Measurements from ENCODE around the gene KDM8. TPM values are rescaled to one million over a fixed set of nuclear protein-coding genes. Genes with fewer than 3 reads are reported as not detected.

KDM8 gene
- total and polyA plus RNA-seq, 9 of the 15 experiments (the other 6 are each of a cell fraction or from before 2014, with no cell fraction given), result 0.61 to 9.1 (median 5.4) TPM

- TF ChIP-seq ZNF79 (CRISPR knock-in tag; IDR thresholded peaks at IDR 0.05; ENCODE audit: low read depth) (0 out of 2 replicates have a peak, but pooled peaks have one; percentile 18), KDM4B (IDR thresholded peaks at IDR 0.05; ENCODE audit: borderline replicate concordance in 2 of 2, low read depth in 1 of 2) (no peak), ZNF239 (CRISPR knock-in tag; IDR thresholded peaks at IDR 0.05) (no peak), HDAC8 (tag; IDR thresholded peaks at IDR 0.05) (no peak), TFAM (CRISPR knock-in tag; conservative IDR thresholded peaks at IDR 0.05) (no peak), FOS (IDR thresholded peaks at IDR 0.05; ENCODE audit: extremely low read depth, insufficient read length) (no peak), PKNOX1 (IDR thresholded peaks at IDR 0.05) (no peak), CXXC5 (CRISPR knock-in tag; IDR thresholded peaks at IDR 0.05) (peak; percentile 47; the same call in 1 of the 2 replicates), HDGF (IDR thresholded peaks at IDR 0.05) (peak; percentile 32; the same call in 1 of the 2 replicates), ZNF280B (CRISPR knock-in tag; IDR thresholded peaks at IDR 0.05) (no peak), IFI16 (CRISPR knock-in tag; IDR thresholded peaks at IDR 0.05) (no peak), STAT5A (IDR thresholded peaks at IDR 0.05; ENCODE audit: borderline replicate concordance, low read length) (no peak), ZNF511 (CRISPR knock-in tag; IDR thresholded peaks at IDR 0.05) (no peak), GMEB1 (CRISPR knock-in tag; IDR thresholded peaks at IDR 0.05) (no peak), GABPA (tag; conservative IDR thresholded peaks at IDR 0.05; ENCODE audit: low read depth) (peak; percentile 35; the same call in 1 of the 2 replicates), KLF6 (CRISPR knock-in tag; IDR thresholded peaks at IDR 0.05; ENCODE audit: borderline replicate concordance) (no peak), BCL6 (CRISPR knock-in tag; IDR thresholded peaks at IDR 0.05) (no peak), SRSF9 (IDR thresholded peaks at IDR 0.05; ENCODE audit: borderline replicate concordance, low read depth, low read length) (no peak), CBFA2T2 (conservative IDR thresholded peaks at IDR 0.05) (0 out of 2 replicates have a peak, but pooled peaks have one; percentile 24), ZKSCAN8 (CRISPR knock-in tag; IDR thresholded peaks at IDR 0.05) (no peak)
- TF ChIP-seq, protein P1, sequence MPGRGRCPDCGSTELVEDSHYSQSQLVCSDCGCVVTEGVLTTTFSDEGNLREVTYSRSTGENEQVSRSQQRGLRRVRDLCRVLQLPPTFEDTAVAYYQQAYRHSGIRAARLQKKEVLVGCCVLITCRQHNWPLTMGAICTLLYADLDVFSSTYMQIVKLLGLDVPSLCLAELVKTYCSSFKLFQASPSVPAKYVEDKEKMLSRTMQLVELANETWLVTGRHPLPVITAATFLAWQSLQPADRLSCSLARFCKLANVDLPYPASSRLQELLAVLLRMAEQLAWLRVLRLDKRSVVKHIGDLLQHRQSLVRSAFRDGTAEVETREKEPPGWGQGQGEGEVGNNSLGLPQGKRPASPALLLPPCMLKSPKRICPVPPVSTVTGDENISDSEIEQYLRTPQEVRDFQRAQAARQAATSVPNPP (IDR thresholded peaks at IDR 0.05; ENCODE audit: borderline replicate concordance, insufficient read depth, insufficient read length), result no peak
- TF ChIP-seq, protein P2, sequence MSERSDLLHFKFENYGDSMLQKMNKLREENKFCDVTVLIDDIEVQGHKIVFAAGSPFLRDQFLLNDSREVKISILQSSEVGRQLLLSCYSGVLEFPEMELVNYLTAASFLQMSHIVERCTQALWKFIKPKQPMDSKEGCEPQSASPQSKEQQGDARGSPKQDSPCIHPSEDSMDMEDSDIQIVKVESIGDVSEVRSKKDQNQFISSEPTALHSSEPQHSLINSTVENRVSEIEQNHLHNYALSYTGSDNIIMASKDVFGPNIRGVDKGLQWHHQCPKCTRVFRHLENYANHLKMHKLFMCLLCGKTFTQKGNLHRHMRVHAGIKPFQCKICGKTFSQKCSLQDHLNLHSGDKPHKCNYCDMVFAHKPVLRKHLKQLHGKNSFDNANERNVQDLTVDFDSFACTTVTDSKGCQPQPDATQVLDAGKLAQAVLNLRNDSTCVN (CRISPR knock-in tag; IDR thresholded peaks at IDR 0.05), result no peak
These were observed 34.8 kb downstream of the KDM8 start (continued) for GRCh38 chr16:27238016-27238587.

Measured in K562 (cell line).